K562 (cell line): ENCODE measurements around the gene DHRS3. TPM values are rescaled to one million over a fixed set of nuclear protein-coding genes. Genes with fewer than 3 reads are reported as not detected.

ENCODE experiments used
- ATAC-seq: fragments of 200-7000 bp; cut with Tn5 transposase; 3 replicates; pipeline ENCODE4 v1.9.1; 2020; ENCODE audit warnings: moderate library complexity
- BruUV-seq: library from RNA; stranded (reverse); fragments of 400-500 nt; replicated peaks from 2 replicates; lab custom pipeline; 2021; lab: Mats Ljungman, UMichigan
- CTCF ChIA-PET: fragments of 300-600 bp; formaldehyde crosslinking; extraction: SDS; loops from one replicate; lab custom pipeline; 2021; ENCODE audit warnings: low intra/inter-chr PET ratio; lab: Yijun Ruan, JAX
- POLR2A ChIA-PET: fragments of 300-600, 350-650 bp; sonication (Branson Sonifier 250); formaldehyde crosslinking; extraction: SDS; loops from one replicate; lab custom pipeline; 2021; ENCODE audit warnings: antibody characterized with exemption, inconsistent platforms; lab: Yijun Ruan, JAX
- DNase-seq, 4 experiments: peaks; one replicate each; pipeline versions ENCODE4 v3.0.0 to v3.0.0-alpha.2; 2011 to 2018; ENCODE audit warnings: low spot score in 3 of 4, mixed read lengths in 3 of 4; ENCODE audit errors: extremely low read depth in 1 of 4
- FAIRE-seq: peaks from 2 replicates; lab custom pipeline; 2011; peaks lifted over from hg19 to GRCh38; lab: Jason Lieb, UNC
- H2AFZ ChIP-seq: 2 replicates; pipeline ENCODE4 v1.6.0; 2011; ENCODE audit warnings: low read depth, low read length, control low read depth, inconsistent platforms
- H3K27ac ChIP-seq: fragments of 200-600 bp; 3 replicates; pipeline ENCODE4 v1.8.0; 2011; ENCODE audit warnings: low read depth, mild to moderate bottlenecking, control low read depth, inconsistent platforms, low read length, moderate library complexity, mixed read lengths; ENCODE audit errors: extremely low read depth
- H3K27me3 ChIP-seq, 2 experiments: fragments of 300-600 bp in 1 of 2; 2 replicates in 1 of 2; 3 replicates in 1 of 2; pipeline versions ENCODE4 v1.6.0 to v1.8.0; 2011; ENCODE audit warnings: inconsistent platforms in 2 of 2, low read length in 2 of 2, mild to moderate bottlenecking in 1 of 2, mixed read lengths in 1 of 2, moderate library complexity in 1 of 2; ENCODE audit not compliant: control insufficient read depth in 2 of 2, insufficient read depth in 2 of 2
- H3K36me3 ChIP-seq: fragments of 300-600 bp; 3 replicates; pipeline ENCODE4 v1.8.0; 2011; ENCODE audit warnings: mild to moderate bottlenecking, low read length, inconsistent platforms; ENCODE audit not compliant: control insufficient read depth, insufficient read depth
- H3K4me1 ChIP-seq, 2 experiments: fragments of 200-600 bp in 1 of 2; replicated peaks in 1 of 2; 2 replicates in 1 of 2; 3 replicates in 1 of 2; pipeline versions ENCODE4 v1.5.1 to v1.8.0; 2011; ENCODE audit warnings: inconsistent platforms in 2 of 2, low read length in 2 of 2, mild to moderate bottlenecking in 1 of 2, mixed read lengths in 1 of 2, moderate library complexity in 1 of 2; ENCODE audit not compliant: control insufficient read depth in 2 of 2, insufficient read depth in 2 of 2
- H3K4me2 ChIP-seq: 2 replicates; pipeline ENCODE4 v1.6.1; 2011; ENCODE audit warnings: low read length, control low read depth, inconsistent platforms, mixed read lengths; ENCODE audit not compliant: insufficient read depth
- H3K4me3 ChIP-seq: fragments of 200-600 bp; sonication (generic), shearing (Covaris generic); 2 replicates; pipeline ENCODE4 v1.5.1; 2016; ENCODE audit warnings: control low read depth, inconsistent platforms
- H3K79me2 ChIP-seq: fragments of 200-600 bp; 3 replicates; pipeline ENCODE4 v1.8.0; 2011; ENCODE audit warnings: low read length, inconsistent platforms; ENCODE audit not compliant: control insufficient read depth, insufficient read depth
- H3K9ac ChIP-seq, 2 experiments: 2 replicates each; pipeline versions ENCODE4 v1.6.0 to v1.6.1; 2011; ENCODE audit warnings: low read depth in 2 of 2, low read length in 2 of 2, control low read depth in 1 of 2, inconsistent platforms in 1 of 2, mild to moderate bottlenecking in 1 of 2, mixed read lengths in 1 of 2; ENCODE audit not compliant: insufficient read depth in 1 of 2
- H3K9me1 ChIP-seq: one replicate; pipeline ENCODE4 v1.6.0; 2011; ENCODE audit warnings: inconsistent platforms, mild to moderate bottlenecking, low read length, moderate library complexity; ENCODE audit not compliant: control insufficient read depth, insufficient read depth
- H3K9me3 ChIP-seq: replicated peaks from 2 replicates; pipeline ENCODE4 v1.5.1; 2011; ENCODE audit warnings: low read depth, low read length, inconsistent platforms; ENCODE audit not compliant: control insufficient read depth, insufficient read depth
- H4K20me1 ChIP-seq: replicated peaks from 2 replicates; pipeline ENCODE4 v1.6.1; 2011; ENCODE audit warnings: low read length, inconsistent platforms, mixed read lengths; ENCODE audit not compliant: control insufficient read depth, insufficient read depth
- CAMTA2 ChIP-seq: fragments of 250-450 bp; sonication (Bioruptor Pico); conservative IDR thresholded peaks from 2 replicates; pipeline ENCODE4 v1.5.1; 2022
- HNRNPH1 ChIP-seq: fragments of 200-400 bp; formaldehyde crosslinking; optimal IDR thresholded peaks from 2 replicates; pipeline ENCODE3; 2017; ENCODE audit warnings: low read depth, mild to moderate bottlenecking, low read length, moderate library complexity
- NFXL1 ChIP-seq: fragments of 450-650 bp; formaldehyde crosslinking; IDR thresholded peaks from 2 replicates; pipeline ENCODE4 v1.4.0; 2021; ENCODE audit warnings: mild to moderate bottlenecking
- RFX7 ChIP-seq: fragments of 250-450 bp; sonication (Bioruptor Pico); IDR thresholded peaks from 2 replicates; pipeline ENCODE4 v1.5.1; 2021; ENCODE audit warnings: mild to moderate bottlenecking
- SMARCC2 ChIP-seq: fragments of 450-650 bp; IDR thresholded peaks from 2 replicates; pipeline ENCODE4 v1.6.1; 2017; ENCODE audit warnings: antibody characterized with exemption, moderate library complexity, mild to moderate bottlenecking, low read depth
- WGBS: fragments of 100-300 bp; shearing (Covaris generic); methylation state at CpG from one replicate; pipeline ENCODE4 v1.1.6; 2016; ENCODE audit warnings: low coverage, mixed read lengths; ENCODE audit not compliant: insufficient coverage; ENCODE audit errors: missing lambda C conversion rate; 5-methylcytosine and 5-hydroxymethylcytosine counted together
- in situ Hi-C: fragments of 300-500 bp; cut with MboI; formaldehyde crosslinking; loops from 4 replicates; pipeline ENCODE4 v1.15.0; 2018; ENCODE audit warnings: inconsistent platforms, mixed read lengths
- intact Hi-C: fragments of 100-400 bp; cut with micrococcal nuclease; formaldehyde crosslinking; loops from 2 replicates; pipeline ENCODE4 v1.14.2; 2022
- polyA plus RNA-seq, 8 experiments: library from polyadenylated mRNA; depleted of rRNA in 4 of 8; stranded (reverse) in 5 of 8; unstranded in 3 of 8; fragments of >200 nt; fragmentation: Nextera tagmentation in 2 of 8; fragmentation: Illumina TruSeq in 1 of 8; extraction: Ambion mirVana in 2 of 8; extraction: Trizol in 1 of 8; gene quantifications; 2 replicates each; pipeline versions ENCODE4 v1.2.1 to v1.2.3, GENCODE V29; 2011 to 2014; ENCODE audit warnings: inconsistent platforms in 1 of 8, missing spikeins in 1 of 8
- total RNA-seq, 7 experiments: library from RNA; depleted of rRNA in 6 of 7; stranded (reverse); fragments of >200 nt in 6 of 7; fragmentation: Illumina TruSeq in 2 of 7; extraction: Trizol in 2 of 7; gene quantifications; 2 replicates each; pipeline versions ENCODE4 v1.2.1 to v1.2.3, GENCODE V29; 2011 to 2021; ENCODE audit warnings: low replicate concordance in 1 of 7
- TF ChIP-seq, protein P1 (sequence below): fragments of 200-800 bp; sonication (Bioruptor generic); IDR thresholded peaks from 2 replicates; pipeline ENCODE4 v1.6.1; 2017; ENCODE audit warnings: missing genetic modification characterization, missing compliant biosample characterization

The DHRS3 gene
- total and polyA plus RNA-seq, 9 of the 15 experiments (the other 6 are each of a cell fraction or from before 2014, with no cell fraction given): 21.0 to 116 (median 58.7) TPM

DNA sequence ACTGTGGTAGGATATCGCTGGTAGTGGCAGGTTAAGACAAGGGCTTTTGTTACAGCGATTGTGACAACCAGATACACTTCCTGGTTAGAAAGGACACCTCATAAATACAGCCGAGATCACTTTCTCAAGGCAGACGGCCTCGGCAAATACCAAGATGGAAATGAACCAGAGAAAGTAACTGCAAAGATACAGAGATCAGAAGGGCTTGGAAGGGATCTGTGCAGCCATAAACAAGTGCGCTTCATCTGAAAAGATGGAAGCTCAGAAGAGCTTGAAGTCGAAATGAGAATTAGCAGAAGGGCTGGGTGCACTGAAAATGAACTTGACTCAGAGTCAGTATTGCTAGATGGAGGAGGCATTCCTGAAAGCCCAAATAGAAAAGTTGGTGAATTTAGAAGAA is 7.1 kb downstream of the DHRS3 start:
- ChIA-PET POLR2A (interaction anchor here (0.6 to 1.5 kb wide), 2 partner anchors 12 to 333 kb away, joined by 3 to 5 read pairs; no protein-coding TSS in a partner anchor), CTCF (interaction anchor here (0.7 kb wide), 1 partner anchor 326 kb away, joined by 3 read pairs; no protein-coding TSS in a partner anchor)
- H3K4me1 ChIP-seq: peaks cover 0 to 13% of the 10 kb centered on the region in 2 experiments; a peak in 4 of 5 replicates
- H3K27ac ChIP-seq: no peak overlapping the region
- 0 out of 2 replicates have a peak, but pooled peaks cover 5% of the 10 kb centered on the region for H4K20me1 ChIP-seq
- no peaks in the 10 kb centered on the region for H3K27me3 ChIP-seq
- DNase-seq: no peak
- no peak overlapping the region for H3K4me2 ChIP-seq
- no peak for ATAC-seq
- no peak for FAIRE-seq
- no peaks in the 10 kb centered on the region; the same call in 1 of the 2 replicates for H3K9me3 ChIP-seq
- BruUV-seq: no TSS peak
- H2AFZ ChIP-seq: no peak overlapping the region
- peaks cover 87% of the 10 kb centered on the region for H3K79me2 ChIP-seq
- H3K36me3 ChIP-seq: peaks cover 81% of the 10 kb centered on the region
- TF ChIP-seq NFXL1 (CRISPR knock-in tag): no peak
- TF ChIP-seq RFX7: no peak
- TF ChIP-seq CAMTA2 (CRISPR knock-in tag): no peak
- no peak for TF ChIP-seq SMARCC2
- TF ChIP-seq HNRNPH1: no peak
- TF ChIP-seq, protein P1, sequence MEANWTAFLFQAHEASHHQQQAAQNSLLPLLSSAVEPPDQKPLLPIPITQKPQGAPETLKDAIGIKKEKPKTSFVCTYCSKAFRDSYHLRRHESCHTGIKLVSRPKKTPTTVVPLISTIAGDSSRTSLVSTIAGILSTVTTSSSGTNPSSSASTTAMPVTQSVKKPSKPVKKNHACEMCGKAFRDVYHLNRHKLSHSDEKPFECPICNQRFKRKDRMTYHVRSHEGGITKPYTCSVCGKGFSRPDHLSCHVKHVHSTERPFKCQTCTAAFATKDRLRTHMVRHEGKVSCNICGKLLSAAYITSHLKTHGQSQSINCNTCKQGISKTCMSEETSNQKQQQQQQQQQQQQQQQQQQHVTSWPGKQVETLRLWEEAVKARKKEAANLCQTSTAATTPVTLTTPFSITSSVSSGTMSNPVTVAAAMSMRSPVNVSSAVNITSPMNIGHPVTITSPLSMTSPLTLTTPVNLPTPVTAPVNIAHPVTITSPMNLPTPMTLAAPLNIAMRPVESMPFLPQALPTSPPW (CRISPR knock-in tag): no peak
- WGBS: 83% methylated on average over 7 of the region's 7 CpGs
- in situ Hi-C loops: loop anchor here (25.0 kb wide), 1 partner anchor 299 kb away; no protein-coding TSS in a partner anchor
- H3K4me3 ChIP-seq: no peak overlapping the region
- intact Hi-C loops: no loop called here
- no peak overlapping the region for H3K9ac ChIP-seq
- no peaks in the 10 kb centered on the region for H3K9me1 ChIP-seq
